GM12865 (cell line): ENCODE measurements around the gene BSND.

Experiments used
- DNase-seq: peaks from one replicate; pipeline ENCODE4 v3.0.0; 2010; ENCODE audit warnings: low read depth
- H3K4me3 ChIP-seq: 2 replicates; pipeline ENCODE4 v1.5.1; 2011; ENCODE audit warnings: mild to moderate bottlenecking, low read depth, low read length, control low read depth
- CTCF ChIP-seq: IDR thresholded peaks from 2 replicates; pipeline ENCODE4 v1.5.1; 2011; ENCODE audit warnings: low read length, control low read depth, low read depth, inconsistent platforms; ENCODE audit not compliant: insufficient read depth; ENCODE audit errors: missing control alignments

The BSND gene

GRCh38 chr1:55034476-55035133 is 35.9 kb downstream of the BSND start:
- TF ChIP-seq CTCF, result no peak
- DNase-seq, result no peak

GRCh38 chr1:55035904-55036303 is 37.2 kb downstream of the BSND start:
- no peak overlapping the region for H3K4me3 ChIP-seq
- no peak for TF ChIP-seq CTCF
- DNase-seq, result no peak

More at GRCh38 chr1:55034476-55035133, 35.9 kb downstream of the BSND start:
- no peak overlapping the region for H3K4me3 ChIP-seq

GRCh38 chr1:55037733-55038551 is 39.2 kb downstream of the BSND start:
- TF ChIP-seq CTCF, result no peak
- DNase-seq, result no peak
- no peak overlapping the region for H3K4me3 ChIP-seq

GRCh38 chr1:55038552-55038838 is 39.8 kb downstream of the BSND start:
- no peak for DNase-seq
- no peak for TF ChIP-seq CTCF
- no peak overlapping the region for H3K4me3 ChIP-seq

- DNase-seq, result no peak
- no peak for TF ChIP-seq CTCF
- H3K4me3 ChIP-seq, result no peak overlapping the region
These were observed 40.2 kb downstream of the BSND start for GRCh38 chr1:55038974-55039341.

GRCh38 chr1:55039342-55040082 is 40.8 kb downstream of the BSND start, which contains the start of gene PCSK9:
Gene PCSK9, plus strand, starts transcription at chr1:55039548. Its CDS starts 290 bp downstream, at chr1:55039838.
- no peak for DNase-seq
- TF ChIP-seq CTCF, result no peak
- H3K4me3 ChIP-seq, result no peak within 1 kb of the TSS
